NCI-H460 (cell line): Measurements from ENCODE around the gene LRRC59. TPM values are rescaled to one million over a fixed set of nuclear protein-coding genes. Genes with fewer than 3 reads are reported as not detected.
"Not testable (repeated sequence)": the region's sequence is repeated elsewhere in the genome, so short reads cannot be mapped to it uniquely, and the experiment has no call there.

Experiments
- DNase-seq: peaks from one replicate; pipeline ENCODE4 v3.0.0-alpha.2; 2016; ENCODE audit warnings: low read depth; ENCODE audit errors: extremely low read depth
- small RNA-seq, 2 experiments: library from RNA; depleted of rRNA; stranded (forward); fragments of <200 nt; gene quantifications; one replicate each; pipeline ENCODE3, GENCODE V24; 2014
- total RNA-seq: library from RNA; depleted of rRNA; stranded (reverse); fragments of >200 nt; shearing (Covaris generic); gene quantifications from 2 replicates; pipeline ENCODE4 v1.2.3, GENCODE V29; 2014; rRNA removed

LRRC59 gene
- total RNA-seq, 1 experiment from 2014 or later: 175 TPM

GRCh38 chr17:50348522-50349242 lies 48.6 kb downstream of the LRRC59 start:
- DNase-seq: no peak

GRCh38 chr17:50347894-50348291 lies 49.4 kb downstream of the LRRC59 start:
- no peak for DNase-seq

- no peak for DNase-seq
Observed at GRCh38 chr17:50347117-50347893, 50.0 kb downstream of the LRRC59 start.

- peak; percentile 18 for DNase-seq
Observed at GRCh38 chr17:50346313-50347116, 50.8 kb downstream of the LRRC59 start.

GRCh38 chr17:50345432-50346312 lies 51.7 kb downstream of the LRRC59 start, which contains the start of gene XYLT2:
Gene XYLT2 (plus strand): TSS chr17:50346126. CDS start chr17:50346141, 15 bp downstream.
- peak; percentile 79 for DNase-seq

- DNase-seq: no peak
Observed at GRCh38 chr17:50344731-50345365, 52.5 kb downstream of the LRRC59 start.

- DNase-seq: no peak
Observed at GRCh38 chr17:50339381-50339780, 57.9 kb downstream of the LRRC59 start.

- DNase-seq: no peak
Observed at GRCh38 chr17:50338645-50339044, 58.7 kb downstream of the LRRC59 start.

GRCh38 chr17:50337956-50338355 lies 59.4 kb downstream of the LRRC59 start:
- no peak for DNase-seq

GRCh38 chr17:50333291-50334057 lies 63.8 kb downstream of the LRRC59 start:
- not testable (repeated sequence) for DNase-seq

GRCh38 chr17:50332196-50332595 lies 65.1 kb downstream of the LRRC59 start:
- no peak for DNase-seq

Small RNA genes within 50 kb of the gene (small RNA-seq; reads per million reads assigned to genes)
- 0 reads per million in 2 experiments for gene RF00019

Other genes starting within 250 kb of the LRRC59 start
- 38.9 and 40.6 TPM in 2 replicates for gene PPP1R9B, start 246.8 kb downstream of the LRRC59 start, total RNA-seq
- gene SGCA, start 231.5 kb downstream of the LRRC59 start, total RNA-seq: not detected in 2 replicates
- gene COL1A1, start 195.9 kb downstream of the LRRC59 start, total RNA-seq: 0.66 and 1.2 TPM in 2 replicates
- 0.52 and 1.4 TPM in 2 replicates for gene TMEM92, start 123.1 kb downstream of the LRRC59 start, total RNA-seq
- gene XYLT2, start 51.4 kb downstream of the LRRC59 start, total RNA-seq: 19.6 and 21.0 TPM in 2 replicates
- 61.6 and 66.7 TPM in 2 replicates for gene MRPL27, start 24.3 kb downstream of the LRRC59 start, total RNA-seq
- 8.4 and 14.1 TPM in 2 replicates for gene EME1, start 24.3 kb downstream of the LRRC59 start, total RNA-seq
- 10.4 and 11.7 TPM in 2 replicates for gene ACSF2, start 28.7 kb upstream of the LRRC59 start, total RNA-seq
- not detected in 2 replicates for gene CHAD, start 71.4 kb upstream of the LRRC59 start, total RNA-seq
- 28.8 and 33.9 TPM in 2 replicates for gene RSAD1, start 81.3 kb upstream of the LRRC59 start, total RNA-seq
- gene MYCBPAP, start 110.9 kb upstream of the LRRC59 start, total RNA-seq: 0.89 and 1.0 TPM in 2 replicates
- 0.02 TPM in 1 of 2 replicates, not detected in the other for gene EPN3, start 135.2 kb upstream of the LRRC59 start, total RNA-seq
- gene SPATA20, start 149.7 kb upstream of the LRRC59 start, total RNA-seq: 73.6 and 82.8 TPM in 2 replicates
- 0.06 and 0.07 TPM in 2 replicates for gene CACNA1G, start 163.2 kb upstream of the LRRC59 start, total RNA-seq
- gene ABCC3, start 237.4 kb upstream of the LRRC59 start, total RNA-seq: 74.8 and 93.3 TPM in 2 replicates